Hypothalamus (tissue), 51 donors: ENCODE results near the gene ATG2B.

ENCODE experiments used
- DNase-seq, 51 donors: peaks; one replicate each; lab custom pipeline; 2025; lab: John Stamatoyannopoulos, UW

ATG2B gene

DNA sequence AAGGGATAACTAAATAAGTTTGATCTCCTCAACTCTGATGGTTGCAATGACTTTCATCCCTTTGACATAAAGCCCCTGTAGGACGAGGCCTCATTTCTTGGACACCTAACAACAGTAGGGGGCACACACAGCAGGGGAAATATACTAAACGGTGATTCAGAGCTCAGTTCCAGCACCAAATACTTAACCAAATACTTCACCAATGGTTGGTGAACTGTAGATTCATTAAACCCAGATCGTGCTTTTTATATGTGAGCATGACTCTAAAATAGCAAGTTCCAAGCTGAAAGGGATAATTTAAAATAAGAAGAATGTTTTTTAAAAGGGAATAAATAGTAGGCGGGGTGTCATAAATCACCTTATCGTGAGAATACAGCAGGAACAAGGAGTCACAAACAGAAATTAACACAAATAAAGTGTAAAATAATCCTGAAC lies 53.2 kb downstream of the ATG2B start:
- no peak for DNase-seq

DNA sequence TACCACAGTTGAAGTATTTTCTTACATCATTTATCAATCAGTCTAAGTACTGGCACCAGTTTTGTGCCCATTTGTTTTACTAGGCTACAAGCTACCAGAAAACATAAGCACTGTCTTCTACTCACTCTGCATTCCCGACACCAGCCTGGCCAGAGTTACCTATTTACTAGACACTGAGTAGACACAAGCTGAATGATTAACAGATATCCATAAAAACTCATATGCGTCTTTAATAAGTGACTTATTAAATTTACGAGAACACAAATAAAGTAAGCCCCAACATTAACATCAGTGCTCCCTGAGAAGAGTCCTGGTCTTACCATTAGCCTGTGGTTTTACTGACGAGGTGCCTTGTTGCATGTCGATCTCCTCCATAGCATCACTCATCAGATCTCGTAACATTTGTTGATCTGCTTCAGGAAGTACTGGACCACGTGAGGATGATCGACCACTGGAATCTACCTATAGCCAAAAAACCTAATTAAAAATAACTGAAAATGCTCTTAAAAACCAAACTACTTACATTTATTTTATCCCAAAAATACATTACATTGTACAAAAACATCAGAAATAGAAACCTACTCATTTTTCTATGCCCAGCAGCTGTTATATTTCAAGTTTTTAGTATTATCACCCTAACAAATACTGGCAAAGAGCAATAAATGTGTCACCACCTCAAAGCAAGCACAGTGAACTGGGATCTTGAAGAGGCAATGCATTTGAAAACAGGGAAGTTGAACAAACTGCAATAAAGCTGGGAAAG lies 53.8 kb downstream of the ATG2B start:
- no peak for DNase-seq

DNA sequence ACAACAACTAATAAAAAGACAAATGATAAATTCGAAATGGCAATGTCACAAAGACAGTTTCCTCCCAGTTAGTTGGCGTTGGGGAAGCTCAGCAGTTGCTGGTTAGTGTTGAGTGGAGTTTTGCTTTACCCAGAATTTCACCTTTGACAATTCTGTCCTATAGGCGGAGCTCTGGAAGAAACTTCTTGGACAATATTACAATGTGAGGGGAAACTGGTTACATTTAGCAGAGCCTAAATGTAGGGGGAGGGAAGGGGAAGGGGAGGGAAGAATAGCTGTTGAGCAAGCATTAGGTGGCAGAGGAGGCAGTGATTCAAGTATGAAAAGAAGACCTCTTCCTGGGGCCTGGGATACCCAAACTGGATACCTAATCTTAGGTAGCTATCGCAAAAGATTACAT lies 55.7 kb downstream of the ATG2B start:
- no peak for DNase-seq

DNA sequence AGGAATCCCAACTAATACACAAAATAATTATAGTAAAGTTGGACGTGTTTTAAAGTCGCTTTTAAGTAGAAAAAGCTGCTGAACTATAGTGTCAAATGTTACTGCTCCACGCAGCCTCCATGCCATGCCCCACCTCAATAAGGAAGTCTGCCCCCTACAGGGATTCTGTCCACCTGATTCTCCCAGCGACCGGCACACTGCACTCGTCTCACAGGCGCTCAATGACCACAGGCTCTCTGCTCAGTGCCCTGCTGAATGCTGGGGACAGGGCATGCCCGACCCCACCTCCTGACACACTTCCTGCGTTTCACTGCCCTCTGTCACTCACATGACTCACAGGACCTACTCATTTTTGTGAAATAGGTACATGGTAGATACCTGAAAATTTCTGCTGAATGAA lies 58.2 kb downstream of the ATG2B start:
- no peak for DNase-seq

DNA sequence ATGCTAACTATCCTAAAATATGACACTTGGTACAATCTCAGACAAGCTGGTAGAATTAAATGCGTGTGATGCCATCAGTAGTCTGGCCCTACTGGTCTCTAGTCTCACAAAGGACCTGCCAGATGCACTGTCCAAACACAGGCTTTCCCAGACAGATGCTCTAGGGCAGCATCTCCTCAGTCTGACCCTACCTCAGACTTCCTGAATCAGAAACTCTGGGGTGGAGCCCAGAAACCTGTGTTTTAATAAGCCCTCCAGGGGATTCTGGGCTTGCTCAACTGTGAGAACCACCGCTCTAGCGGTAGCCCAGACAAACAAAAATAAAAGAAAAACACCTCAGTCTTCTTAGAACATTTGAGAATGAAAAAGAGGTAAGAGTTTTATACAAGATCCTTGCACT lies 59.2 kb downstream of the ATG2B start:
- no peak for DNase-seq

DNA sequence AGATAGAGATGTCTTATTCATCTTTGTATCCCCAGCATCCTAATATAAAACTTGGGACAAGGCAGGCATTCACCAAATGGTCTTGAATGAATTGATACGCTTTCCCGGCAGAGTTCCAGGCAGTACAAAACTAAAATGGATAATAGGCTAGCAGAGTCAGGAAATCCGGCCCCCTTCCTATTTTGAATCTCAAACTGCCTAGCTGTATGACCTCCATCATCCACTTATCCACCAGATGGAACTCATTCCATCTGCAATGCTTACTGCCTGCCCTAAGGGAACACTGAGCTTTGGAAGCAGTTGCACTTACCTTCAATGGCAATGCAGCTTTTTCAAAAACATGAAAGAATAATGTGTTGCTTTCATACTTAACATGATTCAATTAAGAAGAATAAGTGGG lies 63.7 kb downstream of the ATG2B start:
- DNase-seq = peak in 3 of 51 donors; percentile 2 to 24 (median 3)

DNA sequence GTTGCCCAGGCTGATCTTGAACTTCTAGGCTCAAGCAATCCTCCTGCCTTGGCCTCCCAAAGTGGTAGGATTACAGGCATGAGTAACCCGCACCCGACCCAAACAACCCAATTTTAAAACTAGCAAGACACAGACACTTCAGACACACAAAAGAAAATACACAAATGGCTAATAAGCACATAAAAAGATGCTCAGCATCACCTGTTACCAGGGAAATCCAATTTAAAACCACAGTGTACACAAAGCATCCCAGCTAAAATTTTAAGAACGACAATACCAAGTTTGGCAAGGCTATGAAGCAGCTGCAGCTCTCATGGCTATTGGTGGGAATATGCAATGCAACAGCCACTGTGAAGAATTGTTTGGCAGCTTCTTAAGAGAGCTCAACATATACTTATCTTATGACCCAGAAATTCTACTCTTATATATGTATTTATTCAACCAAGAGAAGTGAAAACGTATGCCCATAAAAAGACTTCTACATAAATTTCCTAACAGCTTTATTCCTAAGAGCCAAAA lies 65.1 kb downstream of the ATG2B start:
- no peak for DNase-seq

DNA sequence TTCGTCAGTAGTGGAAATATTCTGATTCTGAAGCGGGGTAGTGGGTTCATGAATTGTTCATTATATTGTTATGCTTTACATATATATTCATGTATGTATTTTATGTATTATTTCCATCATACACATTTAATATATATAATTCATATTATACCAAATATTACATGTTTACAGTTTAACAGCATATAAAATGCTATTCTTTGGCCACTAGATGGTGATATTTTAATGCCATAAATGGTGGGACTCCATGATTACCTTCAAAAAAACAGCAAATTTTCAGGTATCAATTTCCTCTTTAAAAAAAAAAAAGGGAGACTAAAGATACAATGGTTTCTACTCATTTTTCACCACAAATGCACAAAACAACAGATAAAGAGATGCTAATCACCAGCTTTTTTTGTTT lies 66.1 kb downstream of the ATG2B start:
- DNase-seq = no peak

DNA sequence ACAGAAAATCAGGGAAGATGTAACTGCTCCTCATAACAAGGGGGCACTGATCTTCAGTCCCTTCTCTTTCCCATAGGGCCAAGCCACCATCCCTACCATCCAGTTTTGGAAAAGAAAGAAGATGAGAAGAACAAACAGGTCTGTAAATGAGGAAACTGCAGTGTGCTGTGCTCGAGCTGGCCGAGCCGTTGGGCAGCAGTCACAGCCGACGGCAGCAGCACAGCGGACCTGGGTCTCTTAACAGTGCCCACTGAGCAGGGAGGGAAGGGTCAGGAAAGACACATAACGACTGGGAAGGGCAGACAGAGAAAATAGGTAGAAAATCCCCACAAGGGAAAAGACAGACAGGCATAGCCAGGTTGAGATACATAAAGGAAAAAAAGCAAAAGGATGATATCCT lies 68.9 kb downstream of the ATG2B start:
- no peak for DNase-seq

DNA sequence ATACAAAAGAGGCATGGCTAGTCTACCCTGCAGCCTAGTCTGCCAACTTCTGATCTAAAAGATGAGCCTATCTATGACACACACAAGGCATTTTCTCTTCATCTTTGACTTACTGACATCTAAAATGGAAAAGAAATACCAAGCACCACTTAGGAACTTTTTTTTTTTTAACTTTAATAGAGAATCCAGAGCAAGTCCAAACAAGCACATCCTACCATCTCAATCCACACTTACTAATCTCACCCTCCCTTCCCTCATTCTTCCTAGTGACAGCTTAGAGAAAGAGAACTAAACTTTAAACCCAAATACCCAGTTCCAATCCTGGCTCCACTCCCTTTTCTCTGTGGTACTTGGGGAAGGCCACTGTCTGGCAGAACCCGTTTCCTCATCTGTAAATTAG lies 75.3 kb downstream of the ATG2B start:
- DNase-seq = no peak

DNA sequence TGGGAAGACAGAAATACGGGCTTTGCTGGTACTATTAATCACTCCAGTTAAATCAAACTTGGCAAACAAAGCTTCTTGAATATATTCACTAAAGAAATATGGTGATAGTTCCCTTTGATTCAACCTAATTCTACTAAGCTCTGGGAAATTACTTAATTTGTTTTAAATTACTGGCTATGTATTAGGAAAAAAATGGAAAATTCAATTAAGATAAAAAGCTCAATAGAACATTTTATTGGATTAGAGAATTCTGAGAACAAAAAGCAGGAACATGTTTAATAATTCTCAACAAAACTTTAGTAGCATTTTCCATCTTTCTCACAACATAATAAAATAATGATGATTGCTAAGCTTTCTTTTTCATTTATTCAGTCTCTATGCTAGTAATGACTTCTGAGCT lies 76.9 kb downstream of the ATG2B start:
- DNase-seq = no peak

DNA sequence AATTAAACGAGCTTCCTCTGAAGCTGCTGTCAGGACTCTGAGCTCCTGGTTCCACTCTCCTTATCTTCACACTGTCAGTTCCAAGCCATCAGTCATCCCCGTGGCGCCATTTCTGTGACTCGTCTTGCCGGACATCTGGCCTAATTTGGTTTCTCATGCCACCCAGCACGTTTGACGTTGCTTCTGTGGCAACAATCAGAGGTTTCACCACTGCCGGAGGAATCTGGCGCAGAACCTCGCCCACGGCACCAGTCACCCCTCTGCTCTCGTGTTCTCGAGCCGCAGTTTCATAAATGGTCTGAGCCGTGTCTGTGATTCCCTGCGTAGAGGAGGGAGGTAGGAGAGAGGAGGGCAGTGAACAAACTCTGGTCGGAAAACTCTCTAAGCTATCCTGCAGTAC lies 77.5 kb downstream of the ATG2B start:
- DNase-seq = no peak

DNA sequence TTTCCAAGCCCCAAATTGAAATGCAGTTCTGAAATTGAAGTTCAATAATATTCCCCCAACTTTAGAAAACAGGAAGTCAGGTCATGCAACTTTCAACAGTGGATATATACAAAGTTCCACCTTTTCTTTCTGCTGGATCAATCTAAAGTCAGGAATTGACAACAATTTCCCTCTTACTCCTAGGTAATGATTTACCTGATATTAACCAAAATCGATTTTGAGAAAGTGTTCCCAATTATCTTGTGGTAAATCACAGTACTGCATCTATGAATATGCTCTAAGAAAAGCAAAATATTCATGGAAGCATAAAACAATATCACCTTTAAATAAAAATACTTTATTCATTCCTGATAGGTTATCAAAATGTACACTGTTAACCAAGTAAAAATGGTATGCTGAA lies 78.7 kb downstream of the ATG2B start:
- DNase-seq = no peak

DNA sequence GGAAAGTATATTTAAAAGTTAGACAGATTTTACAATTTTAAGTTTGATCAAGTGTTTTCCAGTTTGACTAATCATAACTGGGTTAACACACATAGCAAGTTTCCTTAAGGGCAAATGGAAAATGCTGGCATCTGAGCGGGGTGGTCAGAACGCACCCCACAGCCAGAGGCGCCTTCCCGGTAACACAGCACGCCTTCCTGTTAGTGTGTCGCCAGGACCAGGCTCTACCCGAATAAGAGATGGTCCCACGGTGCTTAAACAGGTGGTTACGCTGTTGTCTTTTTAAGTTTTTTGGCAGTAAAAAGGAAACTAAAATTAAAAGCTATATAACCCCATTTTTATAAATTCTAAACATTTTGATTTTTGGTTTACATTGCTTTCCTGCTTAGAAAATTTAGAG lies 79.1 kb downstream of the ATG2B start:
- no peak for DNase-seq

DNA sequence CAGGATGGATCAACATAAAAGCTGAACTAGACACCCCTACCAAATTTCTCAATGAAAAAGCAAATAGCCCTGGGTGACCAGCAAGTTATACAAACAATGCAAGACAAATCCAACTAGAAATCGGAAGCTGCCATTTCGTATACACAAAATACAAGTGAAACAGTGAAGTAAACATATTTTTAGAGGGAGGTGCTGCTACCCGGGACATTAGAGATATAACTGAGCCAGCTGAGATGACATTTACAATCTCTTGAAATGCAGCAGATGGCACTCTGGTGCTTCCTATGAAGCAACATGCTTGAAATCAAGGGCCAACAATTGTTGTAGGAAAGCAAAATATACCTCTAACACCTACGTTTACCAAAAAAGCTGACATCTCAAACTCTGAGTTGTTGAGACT lies 81.7 kb downstream of the ATG2B start:
- no peak for DNase-seq

DNA sequence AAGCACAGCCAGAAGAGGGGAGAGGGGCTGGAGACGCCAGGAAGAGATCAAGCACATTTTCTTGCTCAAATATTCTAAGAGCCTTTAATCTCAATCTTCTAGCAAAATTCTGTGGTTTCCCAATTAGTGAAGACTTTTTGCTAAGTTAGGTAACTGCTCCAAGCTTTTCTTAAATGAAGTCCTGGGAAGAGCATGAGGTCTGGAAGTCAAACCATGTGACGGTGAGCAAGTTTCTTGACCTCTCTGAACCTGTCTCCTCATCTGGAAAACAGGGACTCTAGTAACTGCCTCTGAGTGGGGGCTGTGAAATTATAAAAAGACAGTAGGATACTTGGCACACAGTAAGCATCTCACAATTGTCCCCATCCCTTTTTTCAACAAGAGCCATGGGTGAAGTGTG lies 83.0 kb downstream of the ATG2B start:
- DNase-seq = no peak

DNA sequence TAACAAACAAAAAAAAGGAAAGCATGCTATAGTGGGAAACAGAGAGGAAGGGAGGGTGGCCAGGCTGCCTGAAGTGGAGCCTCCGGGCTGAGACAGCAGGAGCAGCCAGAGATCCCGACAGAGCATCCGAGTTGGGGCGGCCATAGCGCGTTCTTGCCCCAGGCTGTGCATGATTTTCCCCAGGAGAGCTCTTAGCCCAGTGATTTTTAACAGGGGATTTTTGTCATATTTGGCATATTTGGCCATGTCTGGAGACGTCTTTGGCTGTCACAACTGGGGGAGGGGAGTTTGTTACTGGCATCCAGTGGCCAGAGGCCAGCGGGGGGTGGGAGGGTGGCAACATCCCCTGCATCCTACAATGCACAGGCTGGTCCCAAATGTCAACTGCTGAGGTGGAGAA lies 83.6 kb downstream of the ATG2B start:
- DNase-seq = no peak

DNA sequence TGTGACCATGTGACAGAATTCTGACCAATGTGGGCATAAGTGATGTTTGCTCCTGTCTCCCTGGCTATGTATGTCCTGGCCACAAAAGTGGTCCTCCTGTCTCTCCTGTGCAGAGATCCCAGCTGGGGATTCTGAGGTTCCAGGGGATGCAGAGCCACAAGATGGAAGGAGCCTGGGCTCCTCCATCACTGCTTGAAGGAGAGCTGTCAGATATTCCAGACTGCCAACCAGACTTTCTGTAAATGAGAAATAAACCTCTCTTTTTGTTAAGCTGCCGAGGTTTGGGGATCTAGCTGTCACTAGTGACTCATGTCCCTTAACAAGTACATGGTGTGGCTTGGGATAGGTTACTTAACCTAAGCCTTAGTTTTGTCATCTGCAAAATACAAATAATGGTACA lies 85.3 kb downstream of the ATG2B start:
- DNase-seq = no peak

DNA sequence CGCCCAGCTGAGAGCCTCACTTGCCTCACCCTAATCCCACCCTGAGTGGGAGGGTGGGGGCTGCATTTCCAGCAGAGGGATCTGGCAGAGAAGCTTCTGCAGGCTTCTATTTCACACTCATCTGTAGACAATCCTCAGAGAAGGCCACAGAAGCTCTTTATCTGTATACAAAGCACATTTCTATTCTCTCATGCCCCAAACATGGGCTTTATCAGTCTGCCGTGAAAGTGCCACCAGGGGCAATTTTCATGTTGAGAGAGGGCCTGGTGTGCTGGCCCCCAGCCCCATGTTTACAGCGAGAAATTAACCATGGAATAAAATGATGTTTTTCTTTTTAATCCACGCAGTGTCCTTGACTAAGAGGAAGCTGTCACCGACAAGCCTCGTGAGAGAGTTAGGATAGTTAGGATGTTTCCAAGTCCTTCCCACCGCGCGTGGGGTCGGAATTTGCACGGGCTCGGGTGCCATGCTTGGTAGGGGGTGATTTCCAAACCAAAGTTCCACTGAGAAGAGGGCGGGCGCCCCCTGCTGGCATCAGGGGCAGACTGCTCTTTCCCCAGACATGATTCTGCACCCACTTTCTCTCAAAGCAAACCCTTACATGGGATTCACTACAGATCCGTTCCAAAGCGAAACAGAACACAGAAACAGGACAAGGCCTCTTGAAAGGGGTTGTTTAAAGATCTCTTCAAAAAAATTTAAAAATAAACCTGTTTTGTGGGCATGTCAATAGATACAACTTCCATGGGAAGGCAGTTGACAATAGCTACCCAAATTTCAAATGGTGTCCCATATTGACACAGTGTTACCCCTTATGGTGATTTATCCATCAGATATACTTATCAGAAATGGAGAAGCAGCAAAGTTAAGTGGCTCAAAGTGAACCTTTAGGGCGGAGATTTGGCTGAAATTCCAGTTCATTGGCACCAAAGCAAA lies 87.7 kb downstream of the ATG2B start:
- DNase-seq = peak in 50 of 51 donors; percentile 9 to 88 (median 58)

DNA sequence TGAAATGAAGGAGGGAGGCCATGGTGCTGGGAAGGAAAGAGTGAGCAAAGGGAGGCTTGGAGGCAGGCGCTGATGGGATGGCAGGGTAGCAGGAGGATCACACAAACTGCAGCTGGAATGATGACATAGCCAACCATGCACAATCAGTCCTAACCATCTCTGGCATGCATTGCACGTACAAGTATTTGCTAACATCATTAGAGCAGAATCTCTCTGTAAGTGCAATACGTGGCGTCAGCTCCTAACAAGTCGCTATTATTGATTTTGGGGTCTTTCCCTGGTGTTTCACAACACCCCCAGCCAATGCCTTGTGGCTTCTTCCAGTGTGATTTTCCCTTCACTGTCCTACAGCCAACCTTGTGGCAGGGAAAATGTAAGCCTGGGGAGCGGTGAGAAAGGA lies 88.6 kb downstream of the ATG2B start:
- DNase-seq = peak in 22 of 51 donors; percentile 5 to 81 (median 24)

DNA sequence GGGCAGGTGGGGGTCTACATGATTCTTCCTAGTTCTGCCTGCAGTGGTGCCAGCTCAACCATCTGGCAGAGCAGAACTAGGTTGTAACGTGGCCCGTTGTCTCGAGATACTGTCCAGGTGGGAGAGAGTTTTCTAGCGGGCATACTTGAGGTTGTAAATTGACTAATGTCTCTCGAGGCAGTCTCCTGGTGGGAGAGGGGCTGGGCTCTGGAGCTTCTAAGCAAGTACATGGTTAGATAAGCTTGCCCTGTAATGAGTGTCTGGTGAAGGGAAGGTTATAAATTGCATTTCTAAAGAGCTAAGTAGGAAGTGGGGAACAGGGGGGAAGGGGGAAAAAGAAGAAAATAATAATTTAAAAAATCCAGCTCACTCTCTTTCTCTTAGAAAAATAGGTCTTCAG lies 89.0 kb downstream of the ATG2B start:
- peak in 1 of 51 donors; percentile 3 for DNase-seq

DNA sequence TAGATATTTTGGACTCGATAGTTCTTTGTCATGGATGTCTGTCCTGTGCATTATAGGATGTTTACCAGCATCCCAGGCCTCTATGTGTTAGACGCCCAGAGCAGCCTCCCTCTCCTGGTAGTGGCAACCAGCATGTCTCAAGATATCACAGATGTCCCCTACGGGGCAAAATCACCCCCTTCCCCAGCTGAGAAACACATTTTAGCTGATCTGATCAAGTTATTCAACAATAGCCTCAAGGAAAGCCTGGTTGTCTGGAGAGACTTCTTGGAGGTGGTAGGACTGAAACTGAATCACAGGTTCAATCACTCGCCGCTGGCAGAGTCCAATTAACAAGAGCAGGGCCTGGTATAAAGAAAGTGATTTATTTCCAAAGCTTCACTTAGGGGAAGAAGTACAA lies 89.5 kb downstream of the ATG2B start:
- DNase-seq = no peak
